HEK293T (cell line): ENCODE results near the gene NUBP2.

Source experiments
- BHLHE40 ChIP-seq: fragments of 450-650 bp; IDR thresholded peaks from 2 replicates; pipeline ENCODE4 v1.6.1; 2016; ENCODE audit warnings: mild to moderate bottlenecking, moderate library complexity, borderline replicate concordance
- ELF4 ChIP-seq: fragments of 450-650 bp; IDR thresholded peaks from 2 replicates; pipeline ENCODE4 v1.6.1; 2017; ENCODE audit warnings: antibody characterized with exemption
- FOXA1 ChIP-seq: fragments of 450-650 bp; IDR thresholded peaks from 2 replicates; pipeline ENCODE4 v1.6.1; 2016; ENCODE audit warnings: mild to moderate bottlenecking
- HDGF ChIP-seq: fragments of 450-650 bp; IDR thresholded peaks from 2 replicates; pipeline ENCODE4 v1.6.1; 2017; ENCODE audit warnings: antibody characterized with exemption, borderline replicate concordance
- L3MBTL2 ChIP-seq: fragments of 450-650 bp; conservative IDR thresholded peaks from 2 replicates; pipeline ENCODE4 v1.6.1; 2016; ENCODE audit warnings: mild to moderate bottlenecking
- SP1 ChIP-seq: fragments of 450-650 bp; IDR thresholded peaks from 2 replicates; pipeline ENCODE4 v1.6.1; 2017
- TARDBP ChIP-seq: fragments of 450-650 bp; IDR thresholded peaks from 2 replicates; pipeline ENCODE4 v1.6.1; 2016
- TF ChIP-seq, protein P1 (sequence below): fragments of 450-650 bp; IDR thresholded peaks from 2 replicates; pipeline ENCODE4 v1.6.1; 2016

DNA sequence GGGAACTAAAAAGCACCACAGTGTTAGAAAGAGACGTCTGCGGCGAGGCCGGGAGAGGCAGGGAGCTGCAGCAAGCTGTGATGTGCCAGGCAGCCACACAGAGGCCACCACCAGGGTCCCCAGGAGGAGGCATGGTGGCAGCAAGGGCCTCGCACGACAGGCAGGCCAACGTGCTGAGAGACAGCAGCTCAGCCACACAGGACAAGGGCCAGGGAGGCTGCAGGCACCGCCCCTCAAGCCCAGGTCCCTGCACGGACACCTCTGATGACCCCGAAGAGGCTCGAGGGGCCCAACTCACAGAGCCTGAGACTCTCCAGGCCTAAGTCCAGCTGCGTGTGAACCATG is 38.2 kb downstream of the NUBP2 start:
- TF ChIP-seq TARDBP (no peak), L3MBTL2 (no peak), SP1 (no peak), BHLHE40 (no peak), HDGF (no peak), ELF4 (no peak), FOXA1 (no peak)
- TF ChIP-seq, protein P1, sequence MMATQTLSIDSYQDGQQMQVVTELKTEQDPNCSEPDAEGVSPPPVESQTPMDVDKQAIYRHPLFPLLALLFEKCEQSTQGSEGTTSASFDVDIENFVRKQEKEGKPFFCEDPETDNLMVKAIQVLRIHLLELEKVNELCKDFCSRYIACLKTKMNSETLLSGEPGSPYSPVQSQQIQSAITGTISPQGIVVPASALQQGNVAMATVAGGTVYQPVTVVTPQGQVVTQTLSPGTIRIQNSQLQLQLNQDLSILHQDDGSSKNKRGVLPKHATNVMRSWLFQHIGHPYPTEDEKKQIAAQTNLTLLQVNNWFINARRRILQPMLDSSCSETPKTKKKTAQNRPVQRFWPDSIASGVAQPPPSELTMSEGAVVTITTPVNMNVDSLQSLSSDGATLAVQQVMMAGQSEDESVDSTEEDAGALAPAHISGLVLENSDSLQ: no peak
